ENCODE results near the gene THAP4.

GRCh38 chr2:241632478-241633325 is 4.3 kb downstream of the THAP4 start:
- no peak for TF ChIP-seq FOXP2 (optimal IDR thresholded peaks at IDR 0.05; ENCODE audit: borderline replicate concordance, extremely low read depth, extremely low read length, insufficient read depth)
- no peak for TF ChIP-seq POLR2AphosphoS5 (IDR thresholded peaks at IDR 0.05; ENCODE audit: low read depth, low read length)
- no peak for TF ChIP-seq REST (IDR thresholded peaks at IDR 0.05; ENCODE audit: insufficient read depth in 1 of 2, low read depth in 2 of 2, low read length in 2 of 2)
- TF ChIP-seq SIN3A (IDR thresholded peaks at IDR 0.05; ENCODE audit: borderline replicate concordance, insufficient read depth, low read length): no peak
- no peak for TF ChIP-seq TAF1 (IDR thresholded peaks at IDR 0.05; ENCODE audit: borderline replicate concordance, insufficient read depth, low read length)
